Lower leg skin (tissue), 4 donors: ENCODE results near the gene HIP1. TPM values are rescaled to one million over a fixed set of nuclear protein-coding genes. Genes with fewer than 3 reads are reported as not detected.

Experiments used
- DNase-seq, 2 donors: peaks; one replicate each; pipeline ENCODE4 v3.0.0-alpha.2; 2019; ENCODE audit warnings: low spot score in 2 of 2
- H3K4me3 ChIP-seq: fragments of 200-600 bp; sonication (generic); 2 replicates; pipeline ENCODE4 v1.5.1; 2017; ENCODE audit warnings: mild to moderate bottlenecking, low read depth; ENCODE audit not compliant: poor library complexity, severe bottlenecking
- POLR2A ChIP-seq, 2 donors: fragments of 450-650 bp; IDR thresholded peaks; one replicate each; pipeline ENCODE4 v1.6.1; 2016 to 2017; ENCODE audit warnings: antibody characterized with exemption in 2 of 2, mild to moderate bottlenecking in 1 of 2, moderate library complexity in 1 of 2
- WGBS, 2 donors: methylation state at CpG; one replicate each; pipeline ENCODE4 v1.1.5; 2018; 5-methylcytosine and 5-hydroxymethylcytosine counted together
- intact Hi-C: fragments of 100-400 bp; cut with DNase I; formaldehyde crosslinking; loops from one replicate; pipeline ENCODE4 v1.15.0; 2023; ENCODE audit warnings: low total_unique reads
- total RNA-seq, 4 donors: library from RNA; depleted of rRNA; stranded (reverse); fragments of >200 nt; gene quantifications; one replicate each; pipeline ENCODE4 v1.1.0, GENCODE V29; 2016
- TF ChIP-seq, protein P1 (sequence below), 3 donors: fragments of 450-650 bp; IDR thresholded peaks; one replicate each; pipeline ENCODE4 v1.5.1; 2016; ENCODE audit warnings: antibody characterized with exemption in 3 of 3, mild to moderate bottlenecking in 3 of 3, moderate library complexity in 2 of 3

HIP1 gene
- total RNA-seq, 4 donors from 2014 or later: 20.1 to 30.3 (median 23.0) TPM

DNA sequence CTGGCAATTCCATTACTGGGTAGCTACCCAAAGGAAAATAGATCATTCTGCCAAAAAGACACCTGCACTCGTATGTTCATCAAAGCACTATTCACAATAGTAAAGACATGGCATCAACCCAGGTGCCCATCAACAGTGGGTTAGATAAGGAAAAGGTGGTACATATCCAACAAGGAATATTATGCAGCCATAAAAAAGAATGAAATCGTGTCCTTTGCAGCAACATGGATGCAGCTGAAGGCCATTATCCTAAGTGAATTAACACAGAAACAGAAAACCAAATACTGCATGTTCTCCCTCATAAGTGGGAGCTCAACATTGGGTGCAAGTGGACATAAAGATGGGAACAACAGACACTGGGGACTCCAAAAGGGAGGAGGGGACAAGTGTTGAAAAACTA is 93.2 kb downstream of the HIP1 start:
- intact Hi-C loops: no loop called here
- H3K4me3 ChIP-seq: no peak overlapping the region
- DNase-seq: no peak
- 88 to 97% methylated on average over 2 of the region's 2 CpGs for WGBS, 2 donors
- TF ChIP-seq POLR2A (IDR thresholded peaks at IDR 0.05): no peak

- 84 to 93% methylated on average over 5 of the region's 5 CpGs for WGBS, 2 donors
- no peak overlapping the region for H3K4me3 ChIP-seq
- DNase-seq: no peak
- TF ChIP-seq POLR2A (IDR thresholded peaks at IDR 0.05): no peak
- TF ChIP-seq, protein P1, sequence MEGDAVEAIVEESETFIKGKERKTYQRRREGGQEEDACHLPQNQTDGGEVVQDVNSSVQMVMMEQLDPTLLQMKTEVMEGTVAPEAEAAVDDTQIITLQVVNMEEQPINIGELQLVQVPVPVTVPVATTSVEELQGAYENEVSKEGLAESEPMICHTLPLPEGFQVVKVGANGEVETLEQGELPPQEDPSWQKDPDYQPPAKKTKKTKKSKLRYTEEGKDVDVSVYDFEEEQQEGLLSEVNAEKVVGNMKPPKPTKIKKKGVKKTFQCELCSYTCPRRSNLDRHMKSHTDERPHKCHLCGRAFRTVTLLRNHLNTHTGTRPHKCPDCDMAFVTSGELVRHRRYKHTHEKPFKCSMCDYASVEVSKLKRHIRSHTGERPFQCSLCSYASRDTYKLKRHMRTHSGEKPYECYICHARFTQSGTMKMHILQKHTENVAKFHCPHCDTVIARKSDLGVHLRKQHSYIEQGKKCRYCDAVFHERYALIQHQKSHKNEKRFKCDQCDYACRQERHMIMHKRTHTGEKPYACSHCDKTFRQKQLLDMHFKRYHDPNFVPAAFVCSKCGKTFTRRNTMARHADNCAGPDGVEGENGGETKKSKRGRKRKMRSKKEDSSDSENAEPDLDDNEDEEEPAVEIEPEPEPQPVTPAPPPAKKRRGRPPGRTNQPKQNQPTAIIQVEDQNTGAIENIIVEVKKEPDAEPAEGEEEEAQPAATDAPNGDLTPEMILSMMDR (IDR thresholded peaks at IDR 0.05): no peak
- intact Hi-C loops: no loop called here
Measured at GRCh38 chr7:75644589-75644988, 94.2 kb downstream of the HIP1 start.

DNA sequence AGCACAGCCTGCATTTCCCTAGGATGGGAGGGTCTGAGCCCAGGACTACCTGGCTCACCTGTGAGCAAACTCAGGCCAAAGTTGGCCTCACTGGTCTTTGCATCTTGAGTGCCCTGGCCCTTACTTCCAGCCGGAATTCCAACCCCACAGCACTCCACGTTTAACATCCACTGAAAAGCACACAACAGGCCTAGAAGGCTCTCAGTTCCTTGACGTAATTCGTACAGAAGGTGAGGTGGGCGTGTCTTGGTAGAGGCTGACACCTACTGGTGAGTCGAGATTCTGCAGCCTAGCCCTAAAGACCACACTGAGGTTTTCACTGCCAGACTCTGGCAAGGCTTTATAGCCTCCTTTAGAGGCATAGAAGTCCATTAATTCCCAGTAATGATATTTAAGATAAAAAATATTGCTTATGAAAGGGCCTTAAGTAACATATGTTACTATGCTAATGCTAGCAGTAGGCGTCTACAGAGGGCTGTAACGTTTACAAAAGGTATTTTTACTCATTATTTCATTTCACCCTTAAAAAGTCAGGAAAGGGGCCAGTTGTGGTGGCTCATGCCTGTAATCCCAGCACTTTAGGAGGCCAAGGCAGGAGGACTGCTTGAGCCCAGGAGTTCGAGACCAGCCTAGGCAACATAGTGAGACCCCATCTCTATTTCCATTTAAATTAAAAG is 95.8 kb downstream of the HIP1 start:
- DNase-seq: no peak

GRCh38 chr7:75640201-75640600 is 98.5 kb downstream of the HIP1 start:
- H3K4me3 ChIP-seq: no peak overlapping the region
- 64 to 72% methylated on average over 8 of the region's 8 CpGs for WGBS, 2 donors
- TF ChIP-seq POLR2A (IDR thresholded peaks at IDR 0.05): no peak
- TF ChIP-seq, protein P1 (IDR thresholded peaks at IDR 0.05): no peak
- no peak for DNase-seq
- intact Hi-C loops: no loop called here

More for the DNA sequence above, 95.8 kb downstream of the HIP1 start:
- intact Hi-C loops: no loop called here
- H3K4me3 ChIP-seq: no peak overlapping the region
- 75% methylated on average over 9 of the region's 9 CpGs for WGBS, 2 donors
- TF ChIP-seq, protein P1 (IDR thresholded peaks at IDR 0.05): no peak
- no peak for TF ChIP-seq POLR2A (IDR thresholded peaks at IDR 0.05)

DNA sequence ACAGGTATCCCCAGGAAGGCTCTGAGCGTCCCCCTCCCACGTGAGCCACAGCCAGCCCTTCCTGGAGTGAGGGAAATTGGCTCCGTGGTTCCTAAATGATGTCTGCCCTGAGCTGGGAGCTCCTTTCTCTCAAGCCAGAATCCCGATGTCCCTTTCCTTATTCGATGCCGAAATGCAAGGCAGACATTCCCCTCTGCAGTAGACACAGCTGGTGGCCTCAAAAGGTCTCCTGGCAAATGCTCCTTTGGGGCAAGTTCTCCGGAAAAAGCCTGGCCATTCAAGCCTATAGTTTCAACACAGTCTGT is 98.9 kb downstream of the HIP1 start:
- no peak for TF ChIP-seq POLR2A (IDR thresholded peaks at IDR 0.05)
- TF ChIP-seq, protein P1 (IDR thresholded peaks at IDR 0.05): no peak
- WGBS, 2 donors: 4 to 6% methylated on average over 5 to 6 of the region's 7 CpGs
- H3K4me3 ChIP-seq: no peak overlapping the region
- intact Hi-C loops: no loop called here
- DNase-seq: no peak

GRCh38 chr7:75639071-75639885 is 99.5 kb downstream of the HIP1 start:
- TF ChIP-seq, protein P1 (IDR thresholded peaks at IDR 0.05): no peak
- no peak for TF ChIP-seq POLR2A (IDR thresholded peaks at IDR 0.05)
- DNase-seq: no peak
- WGBS, 2 donors: 1% methylated on average over 34 to 50 of the region's 77 CpGs
- peak overlapping the region; percentile 50 for H3K4me3 ChIP-seq
- intact Hi-C loops: no loop called here
